Smooth muscle cell (in vitro differentiated cells): ENCODE results near the gene SLC25A10. TPM values are rescaled to one million over a fixed set of nuclear protein-coding genes. Genes with fewer than 3 reads are reported as not detected.
A peak's percentile ranks its signal among the peaks of the same experiment; 100 is the strongest.
"Not testable (repeated sequence)": the region's sequence is repeated elsewhere in the genome, so short reads cannot be mapped to it uniquely, and the experiment has no call there.

Experiments used
- DNase-seq: peaks from one replicate; lab custom pipeline; 2025; ENCODE audit not compliant: unreplicated experiment; lab: John Stamatoyannopoulos, UW
- H2AFZ ChIP-seq: fragments of 200-600 bp; sonication (generic); 2 replicates; pipeline ENCODE4 v1.6.0; 2016; ENCODE audit warnings: antibody characterized with exemption, low read depth, mild to moderate bottlenecking
- H3F3A ChIP-seq: fragments of 200-600 bp; sonication (generic); 2 replicates; pipeline ENCODE4 v1.6.0; 2017; ENCODE audit warnings: antibody characterized with exemption, low read depth
- H3K27ac ChIP-seq: fragments of 200-600 bp; sonication (generic); 2 replicates; pipeline ENCODE4 v1.5.1; 2016; ENCODE audit warnings: low read depth, mild to moderate bottlenecking
- H3K27me3 ChIP-seq: fragments of 200-600 bp; sonication (generic); 2 replicates; pipeline ENCODE4 v1.6.1; 2016; ENCODE audit warnings: low read depth, mild to moderate bottlenecking
- H3K36me3 ChIP-seq: fragments of 200-600 bp; sonication (generic); 2 replicates; pipeline ENCODE4 v1.5.1; 2016; ENCODE audit warnings: low read depth
- H3K4me1 ChIP-seq: fragments of 200-600 bp; sonication (generic); 2 replicates; pipeline ENCODE4 v1.5.1; 2016; ENCODE audit warnings: low read depth
- H3K4me2 ChIP-seq: fragments of 200-600 bp; sonication (generic); 2 replicates; pipeline ENCODE4 v1.6.0; 2016; ENCODE audit warnings: mild to moderate bottlenecking
- H3K4me3 ChIP-seq: fragments of 200-600 bp; sonication (generic); 2 replicates; pipeline ENCODE4 v1.5.1; 2016; ENCODE audit warnings: mild to moderate bottlenecking
- H3K79me2 ChIP-seq: fragments of 200-600 bp; sonication (generic); 2 replicates; pipeline ENCODE4 v1.6.0; 2016; ENCODE audit warnings: low read depth, mild to moderate bottlenecking
- H3K9ac ChIP-seq: fragments of 200-600 bp; sonication (generic); 2 replicates; pipeline ENCODE4 v1.6.0; 2016; ENCODE audit warnings: low read depth
- H3K9me3 ChIP-seq: fragments of 200-600 bp; sonication (generic); replicated peaks from 2 replicates; pipeline ENCODE4 v1.5.1; 2016; ENCODE audit warnings: low read depth
- H4K20me1 ChIP-seq: fragments of 200-600 bp; sonication (generic); 2 replicates; pipeline ENCODE4 v1.6.0; 2016; ENCODE audit warnings: low read depth
- CTCF ChIP-seq: fragments of 200-600 bp; sonication (generic); IDR thresholded peaks from 2 replicates; pipeline ENCODE4 v1.5.1; 2017; ENCODE audit warnings: borderline replicate concordance, mild to moderate bottlenecking, antibody characterized with exemption; ENCODE audit not compliant: insufficient read depth, poor library complexity, severe bottlenecking
- WGBS: methylation state at CpG from one replicate; pipeline ENCODE4 v1.1.7; 2016; ENCODE audit warnings: low lambda C conversion rate; 5-methylcytosine and 5-hydroxymethylcytosine counted together
- polyA plus RNA-seq: library from polyadenylated mRNA; unstranded; fragments of >200 nt; fragmentation: Nextera tagmentation; extraction: Ambion mirVana; gene quantifications from 2 replicates; pipeline ENCODE4 v1.2.1, GENCODE V29; 2016
- total RNA-seq: library from RNA; depleted of rRNA; stranded (reverse); fragments of >200 nt; gene quantifications from 2 replicates; pipeline ENCODE4 v1.2.3, GENCODE V29; 2014

Gene SLC25A10
- total and polyA plus RNA-seq, 2 experiments from 2014 or later = 8.4 to 13.0 TPM

- no peaks in the 10 kb centered on the region for H3K4me1 ChIP-seq
- no peaks in the 10 kb centered on the region for H3K36me3 ChIP-seq
- no peak overlapping the region for H2AFZ ChIP-seq
- no peak for TF ChIP-seq CTCF
- peaks cover 5% of the 10 kb centered on the region for H3K79me2 ChIP-seq
- H3K27ac ChIP-seq = no peak overlapping the region
- H3K27me3 ChIP-seq = no peaks in the 10 kb centered on the region
- no peak overlapping the region for H3K4me2 ChIP-seq
- peaks cover 4% of the 10 kb centered on the region for H4K20me1 ChIP-seq
- WGBS = 97% methylated on average over 16 of the region's 16 CpGs
- H3K9ac ChIP-seq = no peak overlapping the region
- H3K9me3 ChIP-seq = no peaks in the 10 kb centered on the region
- H3F3A ChIP-seq = peaks cover 8% of the 10 kb centered on the region
- DNase-seq = no peak
- no peak overlapping the region for H3K4me3 ChIP-seq
Measured at GRCh38 chr17:81672954-81673353, 39.1 kb upstream of the SLC25A10 start.

GRCh38 chr17:81673561-81674258, 38.4 kb upstream of the SLC25A10 start:
- peaks cover 3% of the 10 kb centered on the region for H3K79me2 ChIP-seq
- no peaks in the 10 kb centered on the region for H3K9me3 ChIP-seq
- no peaks in the 10 kb centered on the region for H3K36me3 ChIP-seq
- no peak overlapping the region for H3K4me2 ChIP-seq
- no peak overlapping the region for H3K9ac ChIP-seq
- DNase-seq = no peak
- no peak overlapping the region for H3K27ac ChIP-seq
- no peaks in the 10 kb centered on the region for H3K27me3 ChIP-seq
- H3K4me1 ChIP-seq = no peaks in the 10 kb centered on the region
- TF ChIP-seq CTCF = no peak
- WGBS = 93% methylated on average over 18 of the region's 18 CpGs
- no peak overlapping the region for H2AFZ ChIP-seq
- H4K20me1 ChIP-seq = peaks cover 4% of the 10 kb centered on the region
- H3K4me3 ChIP-seq = no peak overlapping the region
- peaks cover 8% of the 10 kb centered on the region for H3F3A ChIP-seq

GRCh38 chr17:81675515-81676221, 36.4 kb upstream of the SLC25A10 start:
- peak; percentile 58 for TF ChIP-seq CTCF
- H3K9ac ChIP-seq, H3K4me3 ChIP-seq, H3K9me3 ChIP-seq, H3K79me2 ChIP-seq, DNase-seq, H3K4me2 ChIP-seq, H3F3A ChIP-seq, H3K4me1 ChIP-seq, H3K27ac ChIP-seq, H2AFZ ChIP-seq, H4K20me1 ChIP-seq, H3K27me3 ChIP-seq, H3K36me3 ChIP-seq: not testable (repeated sequence)
- 52% methylated on average over 18 of the region's 18 CpGs for WGBS
